Fibroblast of gingiva (primary cell): ENCODE results near the gene SPRYD4.
A peak's percentile ranks its signal among the peaks of the same experiment; 100 is the strongest.

ENCODE experiments used
- DNase-seq: peaks from one replicate; pipeline ENCODE4 v3.0.0-alpha.2; 2011; ENCODE audit warnings: low read depth

Gene SPRYD4

GRCh38 chr12:56521590-56522371, 53.4 kb downstream of the SPRYD4 start, which contains the start of gene RBMS2:
Gene RBMS2 (plus strand): TSS chr12:56521820. CDS start chr12:56522024, 204 bp downstream.
- DNase-seq = peak; percentile 94

- DNase-seq = peak; percentile 12
Measured at GRCh38 chr12:56522411-56523193, 54.2 kb downstream of the SPRYD4 start.

- DNase-seq = peak; percentile 45
Measured at GRCh38 chr12:56528846-56529245, 60.5 kb downstream of the SPRYD4 start.
